Astrocyte (in vitro differentiated cells and primary cell): ENCODE data around the gene GSTCD. TPM values are rescaled to one million over a fixed set of nuclear protein-coding genes. Genes with fewer than 3 reads are reported as not detected.

Source experiments
- DNase-seq: peaks from one replicate; pipeline ENCODE4 v3.0.0-alpha.2; 2010; ENCODE audit warnings: low read depth
- FAIRE-seq: peaks from 2 replicates; lab custom pipeline; 2011; peaks lifted over from hg19 to GRCh38; lab: Jason Lieb, UNC
- H2AFZ ChIP-seq: 2 replicates; pipeline ENCODE4 v1.6.0; 2012; ENCODE audit warnings: low read depth, low read length, inconsistent platforms
- H3K27ac ChIP-seq: 2 replicates; pipeline ENCODE4 v1.5.1; 2011; ENCODE audit warnings: low read depth, low read length, inconsistent platforms
- H3K27me3 ChIP-seq: 2 replicates; pipeline ENCODE4 v1.6.0; 2011; ENCODE audit warnings: low read length, inconsistent platforms; ENCODE audit not compliant: insufficient read depth
- H3K36me3 ChIP-seq: 2 replicates; pipeline ENCODE4 v1.5.1; 2011; ENCODE audit warnings: low read length, inconsistent platforms; ENCODE audit not compliant: insufficient read depth
- H3K4me1 ChIP-seq: 2 replicates; pipeline ENCODE4 v1.5.1; 2011; ENCODE audit warnings: low read length, inconsistent platforms; ENCODE audit not compliant: insufficient read depth
- H3K4me2 ChIP-seq: 2 replicates; pipeline ENCODE4 v1.6.0; 2012; ENCODE audit warnings: low read length, inconsistent platforms
- H3K4me3 ChIP-seq: 2 replicates; pipeline ENCODE4 v1.5.1; 2011; ENCODE audit warnings: low read depth, mild to moderate bottlenecking, low read length, inconsistent platforms; ENCODE audit not compliant: insufficient read depth
- H3K79me2 ChIP-seq: 2 replicates; pipeline ENCODE4 v1.6.0; 2012; ENCODE audit warnings: mild to moderate bottlenecking, low read length, inconsistent platforms; ENCODE audit not compliant: insufficient read depth
- H3K9ac ChIP-seq: 2 replicates; pipeline ENCODE4 v1.6.0; 2012; ENCODE audit warnings: mild to moderate bottlenecking, low read length, inconsistent platforms
- H3K9me3 ChIP-seq: 2 replicates; pipeline ENCODE4 v1.5.1; 2012; ENCODE audit warnings: low read depth, mild to moderate bottlenecking, low read length, inconsistent platforms; ENCODE audit not compliant: insufficient read depth
- H4K20me1 ChIP-seq: 2 replicates; pipeline ENCODE4 v1.6.0; 2012; ENCODE audit warnings: low read length, inconsistent platforms; ENCODE audit not compliant: insufficient read depth
- H3K27ac Mint-ChIP-seq: one replicate; pipeline ENCODE4 v1.8.0; 2021; ENCODE audit warnings: mild to moderate bottlenecking, mixed read lengths; ENCODE audit not compliant: unreplicated experiment
- H3K27me3 Mint-ChIP-seq: one replicate; pipeline ENCODE4 v1.8.0; 2021; ENCODE audit warnings: low read depth, mixed read lengths; ENCODE audit not compliant: unreplicated experiment
- H3K36me3 Mint-ChIP-seq: one replicate; pipeline ENCODE4 v1.8.0; 2021; ENCODE audit warnings: low read depth, mixed read lengths; ENCODE audit not compliant: unreplicated experiment
- H3K4me1 Mint-ChIP-seq: one replicate; pipeline ENCODE4 v1.8.0; 2021; ENCODE audit warnings: low read depth, mixed read lengths; ENCODE audit not compliant: unreplicated experiment
- H3K4me3 Mint-ChIP-seq: one replicate; pipeline ENCODE4 v1.8.0; 2021; ENCODE audit warnings: mild to moderate bottlenecking, moderate library complexity, mixed read lengths; ENCODE audit not compliant: unreplicated experiment
- H3K9me3 Mint-ChIP-seq: one replicate; pipeline ENCODE4 v1.8.0; 2021; ENCODE audit warnings: mild to moderate bottlenecking, mixed read lengths; ENCODE audit not compliant: unreplicated experiment
- CTCF ChIP-seq: IDR thresholded peaks from 2 replicates; pipeline ENCODE4 v1.5.1; 2011; ENCODE audit warnings: low read depth, mild to moderate bottlenecking, inconsistent platforms, low read length, moderate library complexity; ENCODE audit not compliant: insufficient read depth
- EZH2 ChIP-seq: IDR thresholded peaks from 2 replicates; pipeline ENCODE4 v1.6.1; 2012; ENCODE audit warnings: mild to moderate bottlenecking, low read length, inconsistent platforms; ENCODE audit not compliant: insufficient read depth
- total RNA-seq: library from RNA; stranded (reverse); gene quantifications from 2 replicates; pipeline ENCODE4 v1.2.1, GENCODE V29; 2021

The GSTCD gene
- total RNA-seq, 1 donor from 2014 or later = 12.3 TPM

GRCh38 chr4:105785792-105786191 lies 77.2 kb downstream of the GSTCD start:
- no peaks in the 10 kb centered on the region for H3K36me3 Mint-ChIP-seq

GRCh38 chr4:105786748-105787147 lies 78.2 kb downstream of the GSTCD start:
- H3K27ac Mint-ChIP-seq = no peak overlapping the region
- H3K27me3 ChIP-seq = no peaks in the 10 kb centered on the region
- H3K79me2 ChIP-seq = no peaks in the 10 kb centered on the region
- no peak overlapping the region for H3K4me3 ChIP-seq
- H3K9ac ChIP-seq = no peak overlapping the region
- no peaks in the 10 kb centered on the region for H3K4me1 Mint-ChIP-seq
- H3K4me2 ChIP-seq = no peak overlapping the region
- H3K36me3 Mint-ChIP-seq = no peaks in the 10 kb centered on the region
- TF ChIP-seq EZH2 (no peak), CTCF (no peak)
- no peak for DNase-seq
- H3K4me1 ChIP-seq = no peaks in the 10 kb centered on the region
- H3K27ac ChIP-seq = no peak overlapping the region
- no peaks in the 10 kb centered on the region for H3K9me3 ChIP-seq
- H3K4me3 Mint-ChIP-seq = no peak overlapping the region
- no peaks in the 10 kb centered on the region for H3K27me3 Mint-ChIP-seq
- no peaks in the 10 kb centered on the region for H4K20me1 ChIP-seq
- FAIRE-seq = no peak
- no peaks in the 10 kb centered on the region for H3K9me3 Mint-ChIP-seq
- H2AFZ ChIP-seq = no peak overlapping the region
- no peaks in the 10 kb centered on the region for H3K36me3 ChIP-seq

More at GRCh38 chr4:105785792-105786191, 77.2 kb downstream of the GSTCD start:
- Mint-ChIP-seq H3K27ac (no peak overlapping the region), H3K4me3 (no peak overlapping the region), H3K4me1 (no peaks in the 10 kb centered on the region), H3K9me3 (no peaks in the 10 kb centered on the region), H3K27me3 (no peaks in the 10 kb centered on the region)
- Histone ChIP-seq H3K4me3 (no peak overlapping the region), H3K4me1 (no peaks in the 10 kb centered on the region), H3K4me2 (no peak overlapping the region), H3K36me3 (no peaks in the 10 kb centered on the region), H3K79me2 (no peaks in the 10 kb centered on the region), H2AFZ (no peak overlapping the region), H3K27ac (no peak overlapping the region), H3K27me3 (no peaks in the 10 kb centered on the region), H4K20me1 (no peaks in the 10 kb centered on the region), H3K9ac (no peak overlapping the region), H3K9me3 (no peaks in the 10 kb centered on the region)
- TF ChIP-seq EZH2 = no peak
- TF ChIP-seq CTCF = no peak
- FAIRE-seq = no peak
- DNase-seq = no peak

GRCh38 chr4:105797225-105797624 lies 88.6 kb downstream of the GSTCD start:
- no peak overlapping the region for H3K4me2 ChIP-seq
- no peaks in the 10 kb centered on the region for H4K20me1 ChIP-seq
- TF ChIP-seq EZH2 = no peak
- TF ChIP-seq CTCF = no peak
- Mint-ChIP-seq H3K36me3 (peaks cover 1% of the 10 kb centered on the region), H3K27me3 (no peaks in the 10 kb centered on the region), H3K9me3 (no peaks in the 10 kb centered on the region), H3K27ac (no peak overlapping the region), H3K4me1 (no peaks in the 10 kb centered on the region), H3K4me3 (no peak overlapping the region)
- H3K4me3 ChIP-seq = no peak overlapping the region
- H3K79me2 ChIP-seq = no peaks in the 10 kb centered on the region
- FAIRE-seq (no peak), DNase-seq (no peak)
- H3K27me3 ChIP-seq = no peaks in the 10 kb centered on the region
- H3K27ac ChIP-seq = no peak overlapping the region
- H3K9ac ChIP-seq = no peak overlapping the region
- no peaks in the 10 kb centered on the region for H3K9me3 ChIP-seq
- H3K36me3 ChIP-seq = no peaks in the 10 kb centered on the region
- no peaks in the 10 kb centered on the region for H3K4me1 ChIP-seq
- H2AFZ ChIP-seq = no peak overlapping the region
